K562 (cell line): ENCODE measurements around the gene BAG1. TPM values are rescaled to one million over a fixed set of nuclear protein-coding genes. Genes with fewer than 3 reads are reported as not detected.

ENCODE experiments used
- DDX20 ChIP-seq: fragments of 450-650 bp; IDR thresholded peaks from 2 replicates; pipeline ENCODE4 v1.6.1; 2016; ENCODE audit warnings: missing genetic modification characterization, low read depth, mild to moderate bottlenecking, missing compliant biosample characterization, moderate library complexity
- HBP1 ChIP-seq: fragments of 450-650 bp; formaldehyde crosslinking; IDR thresholded peaks from 2 replicates; pipeline ENCODE4 v1.4.0; 2022; ENCODE audit warnings: missing genetic modification characterization
- NFIX ChIP-seq: fragments of 250-450 bp; sonication (Bioruptor Pico); IDR thresholded peaks from 2 replicates; pipeline ENCODE4 v1.4.0; 2020; ENCODE audit warnings: low read depth, mild to moderate bottlenecking, moderate library complexity
- PCBP2 ChIP-seq: fragments of 200-400 bp; formaldehyde crosslinking; IDR thresholded peaks from 2 replicates; pipeline ENCODE4 v1.6.1; 2018; ENCODE audit warnings: low read length, low read depth, mild to moderate bottlenecking, moderate library complexity; ENCODE audit not compliant: poor library complexity, severe bottlenecking
- polyA plus RNA-seq, 8 experiments: library from polyadenylated mRNA; depleted of rRNA in 4 of 8; stranded (reverse) in 5 of 8; unstranded in 3 of 8; fragments of >200 nt; fragmentation: Nextera tagmentation in 2 of 8; fragmentation: Illumina TruSeq in 1 of 8; extraction: Ambion mirVana in 2 of 8; extraction: Trizol in 1 of 8; gene quantifications; 2 replicates each; pipeline versions ENCODE4 v1.2.1 to v1.2.3, GENCODE V29; 2011 to 2014; ENCODE audit warnings: inconsistent platforms in 1 of 8, missing spikeins in 1 of 8
- total RNA-seq, 7 experiments: library from RNA; depleted of rRNA in 6 of 7; stranded (reverse); fragments of >200 nt in 6 of 7; fragmentation: Illumina TruSeq in 2 of 7; extraction: Trizol in 2 of 7; gene quantifications; 2 replicates each; pipeline versions ENCODE4 v1.2.1 to v1.2.3, GENCODE V29; 2011 to 2021; ENCODE audit warnings: low replicate concordance in 1 of 7
- TF ChIP-seq, protein P1 (sequence below): sonication (generic); formaldehyde crosslinking; IDR thresholded peaks from 2 replicates; pipeline ENCODE4 v1.9.0; 2022; ENCODE audit warnings: mild to moderate bottlenecking, missing genetic modification reagents
- TF ChIP-seq, protein P2 (sequence below), 2 experiments: fragments of 450-650 bp; IDR thresholded peaks; 2 replicates each; pipeline ENCODE4 v1.6.1; 2016; ENCODE audit warnings: mild to moderate bottlenecking in 2 of 2, borderline replicate concordance in 1 of 2, low read depth in 1 of 2, moderate library complexity in 1 of 2

The BAG1 gene
- total and polyA plus RNA-seq, 9 of the 15 experiments (the other 6 are each of a cell fraction or from before 2014, with no cell fraction given) = 9.7 to 106 (median 56.9) TPM

DNA sequence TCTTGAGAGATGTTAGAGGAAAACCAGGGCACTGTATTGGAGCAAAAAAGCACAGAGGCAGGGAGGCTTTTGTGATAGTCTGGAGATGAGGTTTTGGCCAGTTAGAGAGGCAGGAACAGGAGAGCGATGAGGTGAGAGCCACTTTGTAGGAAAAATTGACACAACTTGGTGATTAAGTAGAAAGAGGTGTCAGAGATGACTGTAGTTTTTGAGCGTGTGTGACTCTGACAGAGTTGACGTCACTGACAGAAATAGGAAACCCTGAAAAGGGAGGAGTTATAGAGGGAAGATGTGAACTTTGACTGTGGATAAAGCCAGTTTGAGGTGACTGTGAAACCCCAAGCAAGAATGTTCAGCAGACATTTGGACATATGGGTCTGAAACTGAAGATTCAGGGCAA lies 41.5 kb upstream of the BAG1 start (continued):
- TF ChIP-seq NFIX (no peak), DDX20 (tag) (no peak), HBP1 (CRISPR knock-in tag) (no peak), PCBP2 (no peak)
- TF ChIP-seq, protein P1, sequence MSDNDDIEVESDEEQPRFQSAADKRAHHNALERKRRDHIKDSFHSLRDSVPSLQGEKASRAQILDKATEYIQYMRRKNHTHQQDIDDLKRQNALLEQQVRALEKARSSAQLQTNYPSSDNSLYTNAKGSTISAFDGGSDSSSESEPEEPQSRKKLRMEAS (CRISPR knock-in tag) = no peak
- TF ChIP-seq, protein P2, sequence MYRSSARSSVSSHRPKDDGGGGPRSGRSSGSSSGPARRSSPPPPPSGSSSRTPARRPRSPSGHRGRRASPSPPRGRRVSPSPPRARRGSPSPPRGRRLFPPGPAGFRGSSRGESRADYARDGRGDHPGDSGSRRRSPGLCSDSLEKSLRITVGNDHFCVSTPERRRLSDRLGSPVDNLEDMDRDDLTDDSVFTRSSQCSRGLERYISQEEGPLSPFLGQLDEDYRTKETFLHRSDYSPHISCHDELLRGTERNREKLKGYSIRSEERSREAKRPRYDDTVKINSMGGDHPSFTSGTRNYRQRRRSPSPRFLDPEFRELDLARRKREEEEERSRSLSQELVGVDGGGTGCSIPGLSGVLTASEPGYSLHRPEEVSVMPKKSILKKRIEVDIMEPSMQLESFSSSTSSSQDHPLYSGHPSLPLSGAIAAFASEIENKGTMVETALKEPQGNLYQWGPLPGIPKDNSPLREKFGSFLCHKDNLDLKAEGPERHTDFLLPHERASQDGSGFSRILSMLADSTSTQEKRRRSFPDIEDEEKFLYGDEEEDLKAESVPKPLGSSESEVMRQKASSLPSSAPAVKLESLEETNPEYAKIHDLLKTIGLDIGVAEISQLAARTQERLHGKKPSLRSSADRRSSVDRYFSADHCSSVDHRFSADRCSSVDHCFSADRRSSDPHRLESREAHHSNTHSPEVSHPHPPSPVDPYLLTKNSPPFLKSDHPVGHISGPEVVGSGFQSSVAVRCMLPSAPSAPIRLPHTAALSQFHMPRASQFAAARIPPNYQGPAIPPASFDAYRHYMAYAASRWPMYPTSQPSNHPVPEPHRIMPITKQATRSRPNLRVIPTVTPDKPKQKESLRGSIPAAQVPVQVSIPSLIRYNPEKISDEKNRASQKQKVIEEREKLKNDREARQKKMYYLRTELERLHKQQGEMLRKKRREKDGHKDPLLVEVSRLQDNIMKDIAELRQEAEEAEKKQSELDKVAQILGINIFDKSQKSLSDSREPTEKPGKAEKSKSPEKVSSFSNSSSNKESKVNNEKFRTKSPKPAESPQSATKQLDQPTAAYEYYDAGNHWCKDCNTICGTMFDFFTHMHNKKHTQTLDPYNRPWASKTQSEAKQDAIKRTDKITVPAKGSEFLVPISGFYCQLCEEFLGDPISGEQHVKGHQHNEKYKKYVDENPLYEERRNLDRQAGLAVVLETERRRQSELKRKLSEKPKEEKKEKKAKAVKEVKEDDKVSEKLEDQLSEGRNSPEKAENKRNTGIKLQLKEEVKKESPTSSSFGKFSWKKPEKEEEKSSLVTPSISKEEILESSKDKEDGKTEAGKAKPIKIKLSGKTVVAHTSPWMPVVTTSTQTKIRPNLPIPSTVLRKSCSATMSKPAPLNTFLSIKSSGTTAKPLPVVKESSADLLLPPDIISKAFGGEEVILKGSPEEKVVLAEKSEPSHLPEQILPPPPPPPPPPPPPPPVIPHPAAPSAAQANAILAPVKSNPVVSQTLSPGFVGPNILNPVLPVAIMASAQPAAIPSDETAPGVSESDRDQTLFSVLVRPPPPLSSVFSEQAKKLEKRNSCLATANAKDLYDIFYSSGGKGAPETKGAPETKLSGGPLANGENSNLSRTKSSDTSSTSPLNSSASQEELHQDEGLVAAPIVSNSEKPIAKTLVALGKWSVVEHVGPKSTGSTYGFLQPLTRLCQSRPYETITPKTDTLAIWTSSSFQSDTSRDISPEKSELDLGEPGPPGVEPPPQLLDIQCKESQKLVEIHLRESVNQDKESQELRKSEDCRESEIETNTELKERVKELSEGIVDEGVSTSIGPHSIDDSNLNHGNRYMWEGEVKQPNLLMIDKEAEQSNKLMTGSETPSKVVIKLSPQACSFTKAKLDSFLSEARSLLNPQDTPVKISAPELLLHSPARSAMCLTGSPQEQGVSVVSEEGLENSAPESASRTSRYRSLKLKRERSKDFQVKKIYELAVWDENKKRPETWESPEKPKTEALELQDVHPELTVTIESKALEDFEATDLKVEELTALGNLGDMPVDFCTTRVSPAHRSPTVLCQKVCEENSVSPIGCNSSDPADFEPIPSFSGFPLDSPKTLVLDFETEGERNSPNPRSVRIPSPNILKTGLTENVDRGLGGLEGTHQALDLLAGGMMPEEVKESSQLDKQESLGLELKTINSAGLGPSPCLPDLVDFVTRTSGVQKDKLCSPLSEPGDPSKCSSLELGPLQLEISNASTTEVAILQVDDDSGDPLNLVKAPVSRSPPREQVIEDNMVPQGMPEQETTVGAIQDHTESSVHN (IDR thresholded peaks at IDR 0.05; ENCODE audit: borderline replicate concordance in 1 of 2, low read depth in 1 of 2) = no peak
